Raji (cell line): ENCODE data around the gene TMEM237.

Source experiments
- POLR2A ChIP-seq: IDR thresholded peaks from 2 replicates; pipeline ENCODE4 v1.6.1; 2011; ENCODE audit warnings: low read depth, low read length, control low read depth; ENCODE audit not compliant: insufficient read depth

Gene TMEM237

GRCh38 chr2:201654616-201655384 is 11.5 kb upstream of the TMEM237 start:
- no peak for TF ChIP-seq POLR2A

GRCh38 chr2:201653221-201653620 is 9.9 kb upstream of the TMEM237 start:
- TF ChIP-seq POLR2A, result no peak

- no peak for TF ChIP-seq POLR2A
Observed at GRCh38 chr2:201649442-201649841, 6.1 kb upstream of the TMEM237 start.

- TF ChIP-seq POLR2A, result no peak
Observed at GRCh38 chr2:201647431-201647830, 4.1 kb upstream of the TMEM237 start.

- TF ChIP-seq POLR2A, result no peak
Observed at GRCh38 chr2:201644001-201644400, 698 bp upstream of the TMEM237 start.

- TF ChIP-seq POLR2A, result peak; percentile 84
Observed at GRCh38 chr2:201642579-201643215, 606 bp downstream of the TMEM237 start.

GRCh38 chr2:201642086-201642578 is 1.2 kb downstream of the TMEM237 start:
- no peak for TF ChIP-seq POLR2A

GRCh38 chr2:201639205-201639604 is 4.1 kb downstream of the TMEM237 start:
- no peak for TF ChIP-seq POLR2A

- TF ChIP-seq POLR2A, result no peak
Observed at GRCh38 chr2:201638326-201638725, 5.0 kb downstream of the TMEM237 start.

GRCh38 chr2:201633661-201634249 is 9.5 kb downstream of the TMEM237 start:
- TF ChIP-seq POLR2A, result no peak

- no peak for TF ChIP-seq POLR2A
Observed at GRCh38 chr2:201631041-201631440, 12.3 kb downstream of the TMEM237 start.

GRCh38 chr2:201630577-201630976 is 12.7 kb downstream of the TMEM237 start:
- TF ChIP-seq POLR2A, result no peak

GRCh38 chr2:201628545-201628944 is 14.8 kb downstream of the TMEM237 start:
- TF ChIP-seq POLR2A, result no peak

GRCh38 chr2:201622306-201622970 is 20.9 kb downstream of the TMEM237 start:
- no peak for TF ChIP-seq POLR2A

- no peak for TF ChIP-seq POLR2A
Observed at GRCh38 chr2:201621293-201621999, 21.9 kb downstream of the TMEM237 start.
